Endothelial cell of umbilical vein (primary cell): ENCODE measurements around the gene CRHR1. TPM values are rescaled to one million over a fixed set of nuclear protein-coding genes. Genes with fewer than 3 reads are reported as not detected.

ENCODE experiments used
- BruUV-seq: library from RNA; stranded (reverse); fragments of 400-500 nt; replicated peaks from 2 replicates; lab custom pipeline; 2021; lab: Mats Ljungman, UMichigan
- CTCF ChIA-PET: fragments of 300-600, 350-600 bp; sonication (Branson Sonifier 250); formaldehyde crosslinking; loops from one replicate; lab custom pipeline; 2021; ENCODE audit warnings: antibody characterized with exemption, inconsistent platforms; lab: Charles Lee
- POLR2A ChIA-PET: fragments of 300-600, 350-600 bp; sonication (Branson Sonifier 250); formaldehyde crosslinking; loops from one replicate; lab custom pipeline; 2021; ENCODE audit warnings: antibody characterized with exemption, inconsistent platforms; lab: Charles Lee
- DNase-seq: peaks from one replicate; pipeline ENCODE4 v3.0.0-alpha.2; 2011; ENCODE audit warnings: low read depth, low spot score
- FAIRE-seq: peaks from 2 replicates; lab custom pipeline; 2011; peaks lifted over from hg19 to GRCh38; lab: Jason Lieb, UNC
- H2AFZ ChIP-seq: 2 replicates; pipeline ENCODE4 v1.6.0; 2012; ENCODE audit warnings: low read depth, low read length, control low read depth, inconsistent platforms
- H3K27ac ChIP-seq: 2 replicates; pipeline ENCODE4 v1.5.1; 2011; ENCODE audit warnings: low read depth, mild to moderate bottlenecking, control low read depth, low read length, moderate library complexity; ENCODE audit not compliant: insufficient read depth
- H3K27me3 ChIP-seq, 2 experiments: 2 replicates each; pipeline versions ENCODE4 v1.6.0 to v1.6.1; 2011; ENCODE audit warnings: low read length in 2 of 2, mixed read lengths in 1 of 2; ENCODE audit not compliant: control insufficient read depth in 2 of 2, insufficient read depth in 2 of 2
- H3K36me3 ChIP-seq, 2 experiments: 2 replicates in 1 of 2; 3 replicates in 1 of 2; pipeline ENCODE4 v1.5.1; 2011; ENCODE audit warnings: low read length in 2 of 2, mild to moderate bottlenecking in 1 of 2, moderate library complexity in 1 of 2; ENCODE audit not compliant: control insufficient read depth in 2 of 2, insufficient read depth in 2 of 2; ENCODE audit errors: extremely low read depth in 1 of 2
- H3K4me1 ChIP-seq: 3 replicates; pipeline ENCODE4 v1.5.1; 2011; ENCODE audit warnings: mild to moderate bottlenecking, low read length; ENCODE audit not compliant: control insufficient read depth, insufficient read depth; ENCODE audit errors: extremely low read depth
- H3K4me2 ChIP-seq: 2 replicates; pipeline ENCODE4 v1.6.1; 2011; ENCODE audit warnings: low read length, control low read depth, mixed read lengths; ENCODE audit not compliant: insufficient read depth
- H3K4me3 ChIP-seq, 3 experiments: fragments of 200-600 bp in 1 of 3; sonication (generic), shearing (Covaris generic) in 1 of 3; replicated peaks in 1 of 3; 2 replicates each; pipeline ENCODE4 v1.5.1; 2011 to 2016; ENCODE audit warnings: control low read depth in 3 of 3, low read length in 3 of 3, mild to moderate bottlenecking in 2 of 3, inconsistent platforms in 1 of 3, low read depth in 1 of 3, moderate library complexity in 1 of 3; ENCODE audit not compliant: insufficient read depth in 1 of 3
- H3K79me2 ChIP-seq: 2 replicates; pipeline ENCODE4 v1.6.0; 2012; ENCODE audit warnings: low read length, inconsistent platforms; ENCODE audit not compliant: control insufficient read depth, insufficient read depth
- H3K9ac ChIP-seq: replicated peaks from 2 replicates; pipeline ENCODE3; 2011; ENCODE audit warnings: low read length, control low read depth; ENCODE audit not compliant: insufficient read depth; ENCODE audit errors: extremely low read depth
- H3K9me1 ChIP-seq: replicated peaks from 3 replicates; pipeline ENCODE4 v1.6.0; 2011; ENCODE audit warnings: mild to moderate bottlenecking, low read length; ENCODE audit not compliant: control insufficient read depth, insufficient read depth; ENCODE audit errors: extremely low read depth
- H3K9me3 ChIP-seq: replicated peaks from 2 replicates; pipeline ENCODE4 v1.5.1; 2012; ENCODE audit warnings: low read length, inconsistent platforms; ENCODE audit not compliant: control insufficient read depth, insufficient read depth
- H4K20me1 ChIP-seq: replicated peaks from 2 replicates; pipeline ENCODE3; 2011; ENCODE audit warnings: mild to moderate bottlenecking, low read length; ENCODE audit not compliant: control insufficient read depth, insufficient read depth; ENCODE audit errors: extremely low read depth
- EZH2 ChIP-seq: IDR thresholded peaks from 2 replicates; pipeline ENCODE4 v1.6.1; 2012; ENCODE audit warnings: borderline replicate concordance, low read depth, mild to moderate bottlenecking, moderate library complexity, low read length, inconsistent platforms; ENCODE audit not compliant: severe bottlenecking
- FOS ChIP-seq: IDR thresholded peaks from 2 replicates; pipeline ENCODE4 v1.6.1; 2011; ENCODE audit warnings: mild to moderate bottlenecking, low read length, moderate library complexity, borderline replicate concordance; ENCODE audit not compliant: insufficient read depth
- GATA2 ChIP-seq: IDR thresholded peaks from 2 replicates; pipeline ENCODE4 v1.7.0; 2011; ENCODE audit warnings: low read depth, mild to moderate bottlenecking, moderate library complexity, mixed read lengths, low read length; ENCODE audit not compliant: insufficient read length, insufficient read depth
- MYC ChIP-seq: IDR thresholded peaks from one replicate; pipeline ENCODE4 v1.6.1; 2011; ENCODE audit warnings: mild to moderate bottlenecking, low read depth, low read length
- POLR2A ChIP-seq: IDR thresholded peaks from 2 replicates; pipeline ENCODE4 v1.6.1; 2012; ENCODE audit warnings: low read depth, mild to moderate bottlenecking, control low read depth, low read length
- POLR2AphosphoS5 ChIP-seq: IDR thresholded peaks from 2 replicates; pipeline ENCODE4 v1.6.1; 2012; ENCODE audit warnings: low read depth, mild to moderate bottlenecking, control low read depth, low read length, moderate library complexity; ENCODE audit not compliant: insufficient read depth
- dilution Hi-C: fragments of 300-500 bp; cut with MboI; formaldehyde crosslinking; loops from one replicate; pipeline ENCODE4 v1.15.0; 2019; ENCODE audit warnings: low sequenced_read_pairs; ENCODE audit not compliant: extremely low pct_ligation_motif_present
- intact Hi-C: fragments of 100-400 bp; cut with micrococcal nuclease; formaldehyde crosslinking; loops from one replicate; pipeline ENCODE4 v1.10.0; 2022
- polyA plus RNA-seq, 4 experiments: library from polyadenylated mRNA; depleted of rRNA in 3 of 4; stranded (reverse) in 3 of 4; unstranded in 1 of 4; fragments of >200 nt; gene quantifications; 2 replicates each; pipeline versions ENCODE4 v1.2.1 to v1.2.3, GENCODE V29; 2011 to 2012; ENCODE audit warnings: missing spikeins in 1 of 4
- total RNA-seq: library from RNA; stranded (reverse); gene quantifications from 2 replicates; pipeline ENCODE4 v1.2.3, GENCODE V29; 2021
- TF ChIP-seq, protein P1 (sequence below): IDR thresholded peaks from 2 replicates; pipeline ENCODE4 v1.6.1; 2011; ENCODE audit not compliant: insufficient read depth, insufficient read length

The CRHR1 gene
- total and polyA plus RNA-seq, 2 donors (not counting 3 experiments of a cell fraction or from before 2014, with no cell fraction given): not detected

DNA sequence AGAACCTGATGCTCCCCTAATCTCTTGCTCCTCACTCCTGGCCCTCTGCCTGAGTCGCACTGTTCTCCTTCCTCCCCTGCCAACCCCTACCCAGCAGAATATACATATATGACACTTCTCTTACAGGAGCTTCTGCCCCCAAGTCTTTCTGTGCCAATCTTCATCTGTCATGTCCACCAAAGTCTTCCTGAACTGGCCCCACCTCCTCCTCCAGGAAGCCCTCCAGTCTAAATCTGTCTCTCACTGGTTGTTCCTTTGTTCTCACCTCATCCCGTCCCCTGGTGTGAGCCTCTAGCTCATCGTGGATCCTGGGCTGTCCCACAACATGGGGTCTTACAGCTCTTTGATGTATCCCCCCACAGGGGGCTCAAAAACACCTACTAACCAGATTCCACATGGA lies 8.3 kb downstream of the CRHR1 start:
- Histone ChIP-seq H3K27ac (no peak overlapping the region), H3K9me1 (no peaks in the 10 kb centered on the region), H3K4me2 (no peak overlapping the region), H3K27me3 (peaks cover 24 to 31% of the 10 kb centered on the region in 2 experiments), H3K9me3 (no peaks in the 10 kb centered on the region), H3K36me3 (no peaks in the 10 kb centered on the region), H3K79me2 (no peaks in the 10 kb centered on the region), H3K4me1 (no peaks in the 10 kb centered on the region), H3K9ac (no peak overlapping the region), H2AFZ (no peak overlapping the region), H4K20me1 (no peaks in the 10 kb centered on the region), H3K4me3 (no peak overlapping the region)
- DNase-seq: no peak
- ChIA-PET CTCF (interaction anchor here (1.4 kb wide), 1 partner anchor 39 kb away, joined by 6 read pairs; no protein-coding TSS in a partner anchor), POLR2A (no interaction called here)
- no peak for FAIRE-seq
- no TSS peak for BruUV-seq
- dilution Hi-C loops: no loop called here
- intact Hi-C loops: no loop called here
- TF ChIP-seq, protein P1, sequence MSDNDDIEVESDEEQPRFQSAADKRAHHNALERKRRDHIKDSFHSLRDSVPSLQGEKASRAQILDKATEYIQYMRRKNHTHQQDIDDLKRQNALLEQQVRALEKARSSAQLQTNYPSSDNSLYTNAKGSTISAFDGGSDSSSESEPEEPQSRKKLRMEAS: no peak
- TF ChIP-seq FOS (no peak), POLR2A (no peak), MYC (no peak), GATA2 (no peak), EZH2 (no peak), POLR2AphosphoS5 (no peak)
